SIG-M5 treated with dmso at 0.1 percent for 504 hours (cell line): ENCODE results near the gene CBLB.
"Not testable (repeated sequence)": the region's sequence is repeated elsewhere in the genome, so short reads cannot be mapped to it uniquely, and the experiment has no call there.

Experiments used
- DNase-seq: peaks from one replicate; lab custom pipeline; 2025; ENCODE audit not compliant: unreplicated experiment; lab: John Stamatoyannopoulos, UW

CBLB gene

GRCh38 chr3:105823149-105823867 is 45.5 kb downstream of the CBLB start:
- DNase-seq: no peak

GRCh38 chr3:105822171-105823123 is 46.4 kb downstream of the CBLB start:
- no peak for DNase-seq

DNA sequence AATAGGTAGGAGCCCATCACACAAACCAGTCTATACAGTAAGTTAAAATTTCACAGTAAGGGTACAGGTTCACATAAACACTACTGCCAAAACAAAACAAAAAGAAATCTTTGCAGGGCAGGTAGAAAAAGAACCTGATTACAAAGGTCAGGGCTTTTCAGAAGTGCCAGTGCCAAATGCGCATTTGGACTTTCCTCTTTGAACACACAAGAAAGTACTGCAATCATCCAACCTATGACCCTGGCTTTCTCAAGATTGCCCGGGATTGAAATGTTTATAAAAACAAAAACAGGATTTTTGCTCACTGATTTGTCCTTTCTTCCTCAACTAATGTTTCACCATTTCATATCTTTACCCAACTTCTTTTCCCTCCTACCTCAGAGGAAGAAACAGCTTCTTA is 47.4 kb downstream of the CBLB start:
- no peak for DNase-seq

- no peak for DNase-seq
Measured at GRCh38 chr3:105816833-105817232, 52.0 kb downstream of the CBLB start.

- not testable (repeated sequence) for DNase-seq
Measured at GRCh38 chr3:105815331-105815730, 53.5 kb downstream of the CBLB start.

- DNase-seq: no peak
Measured at GRCh38 chr3:105813710-105814109, 55.1 kb downstream of the CBLB start.

- no peak for DNase-seq
Measured at GRCh38 chr3:105812194-105812586, 56.6 kb downstream of the CBLB start.

- DNase-seq: peak; percentile 25
Measured at GRCh38 chr3:105811518-105812193, 57.2 kb downstream of the CBLB start.

DNA sequence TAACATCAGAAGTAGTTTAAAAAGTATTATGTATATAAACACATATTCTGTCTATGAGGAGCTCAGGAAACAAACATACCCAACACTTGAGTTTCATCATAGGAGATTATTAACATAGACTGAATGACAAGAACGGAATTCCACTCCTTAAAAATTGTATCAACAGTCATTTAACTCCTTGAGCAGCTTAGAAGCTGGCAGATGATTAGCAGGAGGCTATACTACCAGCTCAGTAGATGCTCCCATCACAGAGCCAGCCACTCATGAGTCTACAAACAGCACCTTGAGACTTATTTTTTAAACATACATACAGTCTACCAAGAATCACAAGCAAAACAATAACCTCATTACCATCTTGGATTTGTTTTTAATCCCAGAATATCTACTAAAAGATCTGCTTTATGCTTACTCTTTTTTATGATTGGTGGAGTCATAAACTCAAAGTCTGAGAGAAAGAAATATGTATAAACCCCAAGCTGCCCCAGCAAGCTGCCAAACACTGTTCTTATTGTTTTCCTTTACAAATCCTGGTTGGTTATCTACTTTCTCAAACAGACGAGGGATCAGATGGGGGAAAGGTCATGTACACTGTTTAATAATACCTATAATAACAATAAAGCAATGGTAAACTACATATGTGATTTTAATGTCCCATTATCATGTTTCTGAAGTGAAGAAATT is 59.5 kb downstream of the CBLB start:
- DNase-seq: no peak

GRCh38 chr3:105807701-105808100 is 61.1 kb downstream of the CBLB start:
- no peak for DNase-seq

DNA sequence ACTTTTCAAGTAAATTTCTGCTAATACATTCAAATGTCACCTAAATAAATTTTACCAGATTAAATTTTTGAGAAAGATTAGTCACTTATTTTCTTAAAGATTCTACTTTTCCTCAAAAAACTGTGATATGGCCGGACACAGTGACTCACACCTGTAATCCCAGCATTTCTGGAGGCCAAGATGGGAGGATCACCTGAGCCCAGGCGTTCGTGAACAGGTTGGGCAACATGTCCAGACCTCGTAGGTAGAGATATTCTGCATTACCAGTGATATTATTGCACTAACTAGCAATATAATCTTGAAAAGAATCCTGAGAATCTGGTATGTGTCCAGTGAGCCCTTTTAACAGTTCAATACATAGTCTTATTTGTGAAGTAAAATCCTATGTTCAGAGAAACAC is 61.7 kb downstream of the CBLB start:
- DNase-seq: no peak

DNA sequence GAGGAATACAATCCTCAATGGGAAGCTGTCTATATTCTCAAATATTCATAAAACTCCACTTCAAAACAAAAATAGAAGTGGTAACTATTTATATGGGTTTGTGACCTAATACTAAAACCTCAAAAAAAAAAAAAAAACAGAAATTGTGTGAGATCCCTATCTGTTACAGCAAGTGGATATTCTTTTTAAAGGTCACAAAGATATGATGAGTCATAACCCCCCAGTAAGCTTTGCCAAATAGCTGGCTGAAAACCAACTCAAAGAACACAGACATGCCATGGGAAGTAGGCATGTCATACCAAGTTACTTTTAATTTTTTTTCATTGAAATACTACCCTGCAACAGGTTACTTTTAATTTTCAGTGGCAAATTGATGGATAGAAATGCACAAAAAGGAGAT is 62.5 kb downstream of the CBLB start:
- peak; percentile 87 for DNase-seq

GRCh38 chr3:105805404-105805803 is 63.4 kb downstream of the CBLB start:
- no peak for DNase-seq

- no peak for DNase-seq
Measured at GRCh38 chr3:105802118-105802706, 66.6 kb downstream of the CBLB start.

GRCh38 chr3:105801397-105801796 is 67.4 kb downstream of the CBLB start:
- no peak for DNase-seq

GRCh38 chr3:105800320-105800719 is 68.5 kb downstream of the CBLB start:
- DNase-seq: no peak

DNA sequence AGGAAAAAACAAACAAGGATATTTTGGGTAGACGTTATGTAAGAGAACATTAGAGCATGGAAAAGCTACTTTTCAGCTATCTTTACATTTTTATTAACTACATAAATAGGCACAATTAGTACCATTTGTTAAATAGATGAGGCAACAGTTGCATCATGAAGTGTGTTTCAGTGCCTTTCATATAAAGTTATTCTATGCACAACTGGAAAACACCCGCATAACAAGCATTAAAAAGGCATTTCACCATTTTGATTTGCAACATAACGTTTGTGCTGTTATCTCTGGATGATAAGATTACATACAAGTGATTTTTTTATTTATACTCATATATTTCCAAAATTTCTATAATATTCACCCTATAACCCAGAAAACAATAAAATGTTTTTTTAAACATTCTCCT is 69.5 kb downstream of the CBLB start:
- no peak for DNase-seq

- DNase-seq: peak; percentile 71
Measured at GRCh38 chr3:105798381-105798934, 70.4 kb downstream of the CBLB start.

DNA sequence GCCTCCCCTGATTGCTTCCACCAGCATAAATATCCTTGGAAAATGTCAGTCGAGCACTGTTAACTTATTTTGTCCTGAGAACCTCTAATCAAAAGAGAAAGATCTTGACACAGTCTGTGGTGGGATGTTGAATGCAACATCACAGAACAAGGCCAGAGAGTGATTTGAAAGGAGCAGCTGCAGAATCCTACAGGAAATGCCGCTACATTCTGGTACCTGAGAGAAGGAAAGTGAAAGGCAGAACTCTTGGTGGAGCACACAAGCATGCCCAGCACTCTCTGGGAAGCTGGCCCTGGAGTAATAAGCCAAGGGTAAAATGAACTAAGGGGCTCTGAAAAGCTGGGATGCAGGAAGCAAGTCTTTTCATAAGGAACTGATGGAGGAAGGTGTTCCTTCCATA is 75.8 kb downstream of the CBLB start:
- no peak for DNase-seq
